Keratinocyte (primary cell): ENCODE data around the gene TWIST2. TPM values are rescaled to one million over a fixed set of nuclear protein-coding genes. Genes with fewer than 3 reads are reported as not detected.
A peak's percentile ranks its signal among the peaks of the same experiment; 100 is the strongest.

ENCODE experiments used
- DNase-seq: peaks from one replicate; pipeline ENCODE4 v3.0.0-alpha.2; 2011; ENCODE audit warnings: low read depth, missing footprints, low spot score
- FAIRE-seq: peaks from 2 replicates; lab custom pipeline; 2011; peaks lifted over from hg19 to GRCh38; lab: Jason Lieb, UNC
- H2AFZ ChIP-seq: 2 replicates; pipeline ENCODE4 v1.6.0; 2012; ENCODE audit warnings: low read length, control low read depth, inconsistent platforms; ENCODE audit not compliant: control insufficient read depth
- H3K27ac ChIP-seq: 2 replicates; pipeline ENCODE4 v1.5.1; 2011; ENCODE audit warnings: low read length; ENCODE audit not compliant: control insufficient read depth, insufficient read depth
- H3K27me3 ChIP-seq: 3 replicates; pipeline ENCODE4 v1.6.0; 2011; ENCODE audit warnings: low read length; ENCODE audit not compliant: control insufficient read depth, insufficient read depth; ENCODE audit errors: extremely low read depth
- H3K36me3 ChIP-seq, 2 experiments: 2 replicates in 1 of 2; 3 replicates in 1 of 2; pipeline ENCODE4 v1.5.1; 2011; ENCODE audit warnings: low read length in 2 of 2, mild to moderate bottlenecking in 1 of 2; ENCODE audit not compliant: control insufficient read depth in 2 of 2, insufficient read depth in 2 of 2; ENCODE audit errors: extremely low read depth in 1 of 2
- H3K4me1 ChIP-seq: 3 replicates; pipeline ENCODE4 v1.5.1; 2011; ENCODE audit warnings: low read length; ENCODE audit not compliant: control insufficient read depth, insufficient read depth; ENCODE audit errors: extremely low read depth
- H3K4me2 ChIP-seq: 3 replicates; pipeline ENCODE4 v1.6.0; 2011; ENCODE audit warnings: low read depth, low read length; ENCODE audit not compliant: control insufficient read depth, insufficient read depth; ENCODE audit errors: extremely low read depth
- H3K4me3 ChIP-seq, 3 experiments: fragments of 200-600 bp in 1 of 3; sonication (generic) in 1 of 3; 2 replicates in 2 of 3; 3 replicates in 1 of 3; pipeline ENCODE4 v1.5.1; 2011 to 2016; ENCODE audit warnings: low read length in 3 of 3, mild to moderate bottlenecking in 3 of 3, control low read depth in 2 of 3, inconsistent platforms in 1 of 3, low read depth in 1 of 3, mixed read lengths in 1 of 3, mixed run types in 1 of 3, moderate library complexity in 1 of 3; ENCODE audit not compliant: control insufficient read depth in 2 of 3, insufficient read depth in 2 of 3; ENCODE audit errors: extremely low read depth in 1 of 3
- H3K79me2 ChIP-seq: 2 replicates; pipeline ENCODE4 v1.6.0; 2012; ENCODE audit warnings: low read length; ENCODE audit not compliant: control insufficient read depth, insufficient read depth
- H3K9ac ChIP-seq: 3 replicates; pipeline ENCODE4 v1.6.0; 2011; ENCODE audit warnings: low read length; ENCODE audit not compliant: control insufficient read depth, insufficient read depth; ENCODE audit errors: extremely low read depth
- H3K9me1 ChIP-seq: 3 replicates; pipeline ENCODE4 v1.6.0; 2011; ENCODE audit warnings: low read length; ENCODE audit not compliant: control insufficient read depth, insufficient read depth; ENCODE audit errors: extremely low read depth
- H3K9me3 ChIP-seq: 2 replicates; pipeline ENCODE4 v1.5.1; 2012; ENCODE audit warnings: low read depth, low read length; ENCODE audit not compliant: control insufficient read depth
- H4K20me1 ChIP-seq: 3 replicates; pipeline ENCODE4 v1.6.0; 2011; ENCODE audit warnings: low read length; ENCODE audit not compliant: control insufficient read depth, insufficient read depth; ENCODE audit errors: extremely low read depth
- CTCF ChIP-seq, 3 experiments: IDR thresholded peaks in 1 of 3; conservative IDR thresholded peaks in 1 of 3; optimal IDR thresholded peaks in 1 of 3; 2 replicates in 2 of 3; 3 replicates in 1 of 3; pipeline versions ENCODE3 to v1.5.1; 2011; ENCODE audit warnings: low read length in 3 of 3, mild to moderate bottlenecking in 3 of 3, moderate library complexity in 2 of 3, control low read depth in 1 of 3, inconsistent platforms in 1 of 3; ENCODE audit not compliant: insufficient read depth in 2 of 3; ENCODE audit errors: extremely low read depth in 1 of 3
- EZH2 ChIP-seq: IDR thresholded peaks from one replicate; pipeline ENCODE4 v1.6.1; 2012; ENCODE audit warnings: inconsistent platforms, mild to moderate bottlenecking, low read length, moderate library complexity
- dilution Hi-C: fragments of 300-500 bp; cut with MboI; formaldehyde crosslinking; loops from one replicate; pipeline ENCODE4 v1.7.0; 2020; ENCODE audit warnings: low sequenced_read_pairs; ENCODE audit not compliant: extremely low pct_ligation_motif_present
- polyA plus RNA-seq, 5 experiments: library from polyadenylated mRNA; depleted of rRNA in 3 of 5; stranded (reverse) in 3 of 5; stranded (forward) in 1 of 5; unstranded in 1 of 5; fragments of >200 nt; gene quantifications; 1 replicate in 1 of 5; 2 replicates in 3 of 5; 3 replicates in 1 of 5; pipeline versions ENCODE4 v1.2.1 to v1.2.3, GENCODE V29; 2011 to 2012; ENCODE audit warnings: missing spikeins in 2 of 5, low read depth in 1 of 5, low replicate concordance in 1 of 5

Gene TWIST2
- polyA plus RNA-seq, 1 donor (not counting 4 experiments of a cell fraction or from before 2014, with no cell fraction given): 5.5 TPM

- Histone ChIP-seq H4K20me1 (no peaks in the 10 kb centered on the region), H3K4me3 (no peak overlapping the region), H3K9ac (no peak overlapping the region), H3K27ac (no peak overlapping the region), H3K27me3 (no peaks in the 10 kb centered on the region), H3K36me3 (no peaks in the 10 kb centered on the region), H3K9me3 (no peaks in the 10 kb centered on the region), H2AFZ (no peak overlapping the region), H3K4me2 (no peak overlapping the region), H3K9me1 (no peaks in the 10 kb centered on the region), H3K4me1 (peaks cover 47% of the 10 kb centered on the region), H3K79me2 (no peaks in the 10 kb centered on the region)
- no peak for DNase-seq
- dilution Hi-C loops: no loop called here
- TF ChIP-seq EZH2 (no peak), CTCF (optimal IDR thresholded peaks at IDR 0.05 in 1 of 3, IDR thresholded peaks at IDR 0.05 in 1 of 3, conservative IDR thresholded peaks at IDR 0.05 in 1 of 3; ENCODE audit: extremely low read depth in 1 of 3, insufficient read depth in 2 of 3, low read length in 3 of 3) (peak in 2 of 3 experiments; percentile 53 to 82)
- FAIRE-seq: peak; percentile 23
Measured at GRCh38 chr2:238945433-238946150, 97.7 kb downstream of the TWIST2 start.

GRCh38 chr2:238946318-238947242, 98.7 kb downstream of the TWIST2 start:
- TF ChIP-seq CTCF (optimal IDR thresholded peaks at IDR 0.05 in 1 of 3, IDR thresholded peaks at IDR 0.05 in 1 of 3, conservative IDR thresholded peaks at IDR 0.05 in 1 of 3; ENCODE audit: extremely low read depth in 1 of 3, insufficient read depth in 2 of 3, low read length in 3 of 3): no peak
- no peak for TF ChIP-seq EZH2
- H3K9me1 ChIP-seq: no peaks in the 10 kb centered on the region
- peak overlapping the region in 1 of 3 experiments; percentile 6 for H3K4me3 ChIP-seq
- DNase-seq: no peak
- no peak overlapping the region for H2AFZ ChIP-seq
- peak; percentile 34 for FAIRE-seq
- no peaks in the 10 kb centered on the region for H3K79me2 ChIP-seq
- peak overlapping the region; percentile 92 for H3K4me2 ChIP-seq
- H3K9ac ChIP-seq: no peak overlapping the region
- no peaks in the 10 kb centered on the region for H4K20me1 ChIP-seq
- H3K27ac ChIP-seq: no peak overlapping the region
- no peaks in the 10 kb centered on the region for H3K36me3 ChIP-seq
- no peaks in the 10 kb centered on the region for H3K9me3 ChIP-seq
- H3K4me1 ChIP-seq: peaks cover 49% of the 10 kb centered on the region
- H3K27me3 ChIP-seq: no peaks in the 10 kb centered on the region
- dilution Hi-C loops: no loop called here
